Skeletal muscle satellite cell (primary cell): ENCODE measurements around the gene TSPOAP1.

Source experiments
- H3K27me3 ChIP-seq: 2 replicates; pipeline ENCODE4 v1.7.0; 2013; ENCODE audit warnings: low read length; ENCODE audit not compliant: control insufficient read depth, insufficient read depth
- H3K36me3 ChIP-seq: 2 replicates; pipeline ENCODE4 v1.7.0; 2013; ENCODE audit warnings: mild to moderate bottlenecking, control low read depth, low read length; ENCODE audit not compliant: insufficient read depth
- H3K4me1 ChIP-seq: 2 replicates; pipeline ENCODE4 v1.7.0; 2013; ENCODE audit warnings: low read length; ENCODE audit not compliant: control insufficient read depth, insufficient read depth
- H3K4me2 ChIP-seq: 2 replicates; pipeline ENCODE4 v1.7.0; 2013; ENCODE audit warnings: mild to moderate bottlenecking, low read length
- H3K4me3 ChIP-seq: 2 replicates; pipeline ENCODE4 v1.7.0; 2013; ENCODE audit warnings: low read length
- H3K9ac ChIP-seq: 2 replicates; pipeline ENCODE4 v1.7.0; 2013; ENCODE audit warnings: mild to moderate bottlenecking, low read depth, low read length, moderate library complexity
- H3K9me3 ChIP-seq: replicated peaks from 2 replicates; pipeline ENCODE4 v1.7.0; 2013; ENCODE audit warnings: mild to moderate bottlenecking, control low read depth, low read length

TSPOAP1 gene

DNA sequence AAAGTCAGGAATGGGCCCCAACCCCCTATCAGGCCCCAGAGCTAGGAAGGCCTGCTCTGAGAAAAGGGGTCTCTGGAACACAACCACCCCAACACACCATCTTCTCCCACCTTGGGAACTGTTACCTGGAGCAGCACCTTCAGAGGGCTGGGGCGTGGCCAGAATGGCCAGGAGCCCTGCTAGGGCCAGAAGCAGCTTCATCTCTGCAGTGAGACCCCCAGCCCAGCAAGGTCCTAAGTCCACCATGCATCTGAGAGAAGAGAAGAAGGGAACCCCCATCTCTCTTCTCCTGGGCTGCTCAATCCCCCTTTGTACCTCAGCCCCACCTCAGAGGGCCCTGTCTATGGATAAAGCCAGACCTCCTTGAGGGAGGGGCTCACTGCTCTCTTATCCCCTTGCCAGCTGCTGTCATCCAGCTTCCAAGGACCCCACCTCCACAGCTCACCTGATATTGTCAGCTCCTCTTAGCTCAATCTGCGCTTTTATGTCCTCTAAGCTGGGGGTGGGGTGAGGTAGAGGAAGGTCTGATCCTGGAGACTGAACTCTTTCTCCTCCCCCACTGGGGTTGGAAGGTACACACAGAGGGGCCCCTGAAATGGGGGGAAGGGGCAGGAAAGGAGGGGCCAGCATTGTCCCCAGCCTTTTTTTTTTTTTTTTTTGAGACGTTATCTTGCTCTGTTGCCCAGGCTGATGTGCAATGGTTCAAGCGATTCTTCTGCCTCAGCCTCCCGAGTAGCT lies 47.9 kb downstream of the TSPOAP1 start, which contains the start of gene MPO:
Gene MPO, minus strand, starts transcription at position 456 of the 738 bp plus-strand sequence. Its CDS starts 177 bp downstream, at position 279.
- Histone ChIP-seq H3K4me3 (no peak within 1 kb of the TSS), H3K36me3 (no peaks in the 10 kb centered on the region), H3K9ac (no peak within 1 kb of the TSS), H3K9me3 (no peaks in the 10 kb centered on the region), H3K4me1 (peaks cover 9% of the 10 kb centered on the region), H3K27me3 (peaks cover 37% of the 10 kb centered on the region), H3K4me2 (no peak within 1 kb of the TSS)

DNA sequence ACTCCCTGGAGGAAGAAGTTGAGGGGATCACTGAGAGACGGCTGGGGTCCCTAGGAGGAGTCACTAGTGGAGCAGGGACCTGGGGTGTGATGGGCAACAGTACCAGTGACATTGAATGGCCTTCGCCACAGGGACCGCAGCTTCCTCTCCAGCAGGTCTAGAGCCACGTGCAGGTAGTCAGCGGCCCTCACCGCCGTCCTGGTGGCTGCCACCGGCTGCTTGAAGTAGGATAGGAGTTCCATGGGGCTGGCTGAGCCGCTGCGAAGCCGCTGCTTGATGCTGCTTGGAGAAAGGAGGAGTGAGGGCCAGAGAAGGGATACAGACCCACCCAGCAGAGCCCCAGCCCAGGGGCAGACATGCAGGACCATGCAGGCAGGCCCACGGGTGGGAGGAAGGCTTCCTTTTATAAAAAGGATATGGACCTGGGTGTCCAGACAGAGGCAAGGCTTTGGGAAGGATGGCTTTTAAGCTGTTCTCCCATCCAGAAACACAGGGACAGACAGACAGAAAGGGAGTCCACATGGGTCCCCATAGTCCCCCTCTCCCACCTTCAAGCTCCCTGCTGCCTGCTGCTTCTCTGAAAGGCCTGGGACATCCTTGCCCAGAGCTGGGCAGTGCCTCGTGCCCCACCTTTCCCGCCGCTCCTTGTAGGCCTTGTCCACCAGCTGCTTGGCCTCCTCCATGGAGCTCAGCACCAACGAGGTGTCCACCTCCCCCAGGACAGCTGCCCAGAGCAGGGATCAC lies 48.7 kb downstream of the TSPOAP1 start:
- Histone ChIP-seq H3K4me2 (no peak overlapping the region), H3K4me3 (no peak overlapping the region), H3K9ac (no peak overlapping the region), H3K4me1 (peaks cover 9% of the 10 kb centered on the region), H3K9me3 (no peaks in the 10 kb centered on the region), H3K27me3 (peaks cover 37% of the 10 kb centered on the region), H3K36me3 (no peaks in the 10 kb centered on the region)

- Histone ChIP-seq H3K9me3 (no peaks in the 10 kb centered on the region), H3K36me3 (no peaks in the 10 kb centered on the region), H3K27me3 (peaks cover 29% of the 10 kb centered on the region), H3K4me2 (peak overlapping the region; percentile 67), H3K9ac (no peak overlapping the region), H3K4me1 (peaks cover 9% of the 10 kb centered on the region), H3K4me3 (peak overlapping the region; percentile 45)
Observed at GRCh38 chr17:58279016-58279711, 49.4 kb downstream of the TSPOAP1 start.

- Histone ChIP-seq H3K36me3 (no peaks in the 10 kb centered on the region), H3K4me2 (peak overlapping the region; percentile 67), H3K9ac (no peak overlapping the region), H3K27me3 (peaks cover 28% of the 10 kb centered on the region), H3K9me3 (no peaks in the 10 kb centered on the region), H3K4me1 (peaks cover 9% of the 10 kb centered on the region), H3K4me3 (peak overlapping the region; percentile 45)
Observed at GRCh38 chr17:58278661-58279015, 50.0 kb downstream of the TSPOAP1 start.

DNA sequence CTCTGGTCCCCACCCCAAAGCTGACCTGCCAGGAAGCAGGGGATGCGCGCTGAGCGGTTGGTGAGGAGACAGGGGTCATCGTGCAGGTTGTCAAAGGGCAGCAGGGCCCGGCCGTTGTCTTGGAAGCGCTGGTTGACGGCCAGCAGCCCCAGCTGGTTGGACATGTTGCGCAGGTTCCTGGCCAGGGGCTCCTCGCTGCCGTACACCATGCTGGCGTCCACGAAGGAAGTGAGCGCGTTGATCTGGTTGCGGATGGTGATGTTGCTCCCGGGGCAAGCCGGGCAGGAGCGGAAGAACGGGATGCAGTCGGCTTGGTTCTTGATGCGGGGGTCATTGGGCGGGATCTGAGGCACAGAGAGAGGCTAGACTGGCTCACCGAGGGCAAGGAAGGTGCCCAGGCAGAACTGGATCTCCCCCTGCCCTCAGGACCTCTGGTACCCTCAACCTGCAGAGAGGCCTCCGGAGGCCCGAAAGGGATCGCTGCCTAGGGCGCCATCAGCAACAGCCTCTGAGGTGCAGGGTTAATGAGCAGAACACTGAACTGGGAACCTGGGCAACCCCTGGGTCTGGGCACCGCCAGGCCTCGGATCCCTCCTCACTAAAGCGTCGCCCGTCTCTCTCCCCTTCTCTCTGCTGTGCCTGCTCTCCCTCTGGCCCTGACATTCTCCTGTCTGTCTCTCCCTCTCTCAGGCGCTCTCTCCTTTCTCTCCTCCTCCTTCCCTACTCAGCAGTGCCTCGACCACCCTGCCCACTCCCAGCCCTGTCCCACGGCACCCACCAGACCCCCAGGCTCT lies 50.6 kb downstream of the TSPOAP1 start:
- Histone ChIP-seq H3K4me1 (peaks cover 9% of the 10 kb centered on the region), H3K9ac (no peak overlapping the region), H3K9me3 (no peaks in the 10 kb centered on the region), H3K4me2 (no peak overlapping the region), H3K4me3 (no peak overlapping the region), H3K27me3 (peaks cover 28% of the 10 kb centered on the region), H3K36me3 (no peaks in the 10 kb centered on the region)

DNA sequence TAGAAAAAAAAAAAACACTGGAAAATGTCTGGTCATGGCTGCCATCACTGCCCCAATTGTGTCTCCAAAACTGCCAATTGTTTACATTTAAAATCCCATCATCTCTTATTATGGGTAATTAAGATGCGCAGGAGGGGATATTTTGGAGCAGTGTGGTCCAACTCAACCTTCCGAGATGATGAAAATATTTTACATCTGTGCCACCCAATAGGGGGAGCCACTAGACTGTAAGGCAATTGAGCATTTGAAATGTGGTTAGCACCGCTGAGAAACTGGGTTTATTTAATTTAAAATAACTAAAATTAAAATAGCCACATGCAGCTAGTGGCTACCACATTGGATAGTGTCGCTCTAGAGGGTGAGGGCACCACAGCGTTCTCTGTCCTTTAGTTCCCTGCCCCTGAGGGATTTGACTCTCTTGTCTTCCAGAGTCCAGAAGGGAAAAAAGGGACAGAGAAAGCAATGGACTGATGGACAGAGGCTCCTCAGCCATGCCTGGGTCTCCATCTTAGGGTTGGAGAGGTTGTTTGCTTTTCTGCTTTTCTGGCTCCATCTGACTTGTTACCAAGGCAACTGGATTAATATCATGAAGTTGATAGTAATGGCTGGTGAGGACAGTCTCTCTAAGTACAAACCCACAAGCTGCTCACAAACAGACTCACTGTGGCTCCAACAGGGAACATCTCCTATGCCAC lies 51.3 kb downstream of the TSPOAP1 start:
- H3K36me3 ChIP-seq = no peaks in the 10 kb centered on the region

DNA sequence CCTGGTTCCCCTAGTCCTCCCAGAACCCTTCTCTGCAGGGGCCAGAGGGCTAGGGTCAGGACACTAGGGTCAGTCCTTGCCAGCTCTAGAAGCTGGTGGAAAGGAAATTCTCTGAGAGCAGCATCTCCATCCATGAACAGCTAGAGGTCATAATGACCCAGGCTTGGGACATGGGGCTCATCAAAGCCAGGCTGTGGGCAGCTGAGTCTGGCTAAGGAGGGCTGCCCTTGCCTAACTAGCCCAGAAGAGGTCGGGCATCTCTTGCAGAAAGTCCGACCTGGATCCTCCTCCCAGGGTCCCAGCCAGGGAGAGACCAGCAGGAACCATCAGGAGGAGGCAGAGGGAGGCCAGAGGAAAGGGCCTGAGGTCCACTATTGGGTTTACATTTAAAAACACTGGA lies 52.2 kb downstream of the TSPOAP1 start:
- no peaks in the 10 kb centered on the region for H3K9me3 ChIP-seq
- no peak overlapping the region for H3K4me3 ChIP-seq
- no peaks in the 10 kb centered on the region for H3K36me3 ChIP-seq
- H3K9ac ChIP-seq = no peak overlapping the region
- H3K4me2 ChIP-seq = no peak overlapping the region
- peaks cover 33% of the 10 kb centered on the region for H3K27me3 ChIP-seq
- peaks cover 9% of the 10 kb centered on the region for H3K4me1 ChIP-seq

More for the DNA sequence above, 51.3 kb downstream of the TSPOAP1 start:
- Histone ChIP-seq H3K9me3 (no peaks in the 10 kb centered on the region), H3K4me2 (no peak overlapping the region), H3K4me1 (peaks cover 9% of the 10 kb centered on the region), H3K4me3 (no peak overlapping the region), H3K9ac (no peak overlapping the region), H3K27me3 (peaks cover 29% of the 10 kb centered on the region)

GRCh38 chr17:58275417-58275816 lies 53.2 kb downstream of the TSPOAP1 start:
- H3K27me3 ChIP-seq = peaks cover 33% of the 10 kb centered on the region
- no peak overlapping the region for H3K9ac ChIP-seq
- no peak overlapping the region for H3K4me3 ChIP-seq
- H3K36me3 ChIP-seq = no peaks in the 10 kb centered on the region
- H3K9me3 ChIP-seq = no peaks in the 10 kb centered on the region
- H3K4me1 ChIP-seq = peaks cover 9% of the 10 kb centered on the region
- H3K4me2 ChIP-seq = no peak overlapping the region

GRCh38 chr17:58273453-58274104 lies 55.0 kb downstream of the TSPOAP1 start:
- H3K4me2 ChIP-seq = no peak overlapping the region
- H3K27me3 ChIP-seq = peaks cover 16% of the 10 kb centered on the region
- no peak overlapping the region for H3K4me3 ChIP-seq

More at GRCh38 chr17:58273453-58274104, 55.0 kb downstream of the TSPOAP1 start:
- Histone ChIP-seq H3K9ac (no peak overlapping the region), H3K4me1 (no peaks in the 10 kb centered on the region), H3K9me3 (no peaks in the 10 kb centered on the region), H3K36me3 (no peaks in the 10 kb centered on the region)
